Mucosa of descending colon (tissue), 3 donors: ENCODE results near the gene LCE3E. TPM values are rescaled to one million over a fixed set of nuclear protein-coding genes. Genes with fewer than 3 reads are reported as not detected.

Experiments used
- ATAC-seq: fragments of 200-7000 bp; cut with Tn5 transposase; one replicate; pipeline ENCODE4 v1.9.1; 2020; ENCODE audit warnings: mild to moderate bottlenecking, moderate library complexity
- DNase-seq, 3 donors: peaks; one replicate each; pipeline ENCODE4 v3.0.0-alpha.2; 2020
- H3K36me3 ChIP-seq: fragments of 200-600 bp; one replicate; pipeline ENCODE4 v1.8.0; 2021; ENCODE audit warnings: low read depth, mild to moderate bottlenecking
- H3K4me1 ChIP-seq: fragments of 200-600 bp; one replicate; pipeline ENCODE4 v1.8.0; 2021; ENCODE audit warnings: low read depth, mild to moderate bottlenecking
- H3K4me3 ChIP-seq: fragments of 200-600 bp; one replicate; pipeline ENCODE4 v1.8.0; 2021; ENCODE audit warnings: mild to moderate bottlenecking
- H3K9me3 ChIP-seq: fragments of 200-600 bp; one replicate; pipeline ENCODE4 v1.8.0; 2021; ENCODE audit warnings: mild to moderate bottlenecking
- CTCF ChIP-seq: fragments of 200-600 bp; IDR thresholded peaks from one replicate; pipeline ENCODE4 v1.8.0; 2022; ENCODE audit warnings: antibody characterized with exemption, mild to moderate bottlenecking
- intact Hi-C, 2 donors: fragments of 100-400 bp; cut with DNase I in 1 of 2; cut with micrococcal nuclease in 1 of 2; formaldehyde crosslinking; loops; one replicate each; pipeline versions ENCODE4 v1.11.0 to v1.11.1; 2022; cut with DNase I, micrococcal nuclease
- total RNA-seq, 3 donors: library from RNA; stranded (reverse); fragmentation: NEBNext Ultra II Directional in 2 of 3; extraction: Animal tissue kit (Norgen Biotek cat#: 25700) in 2 of 3; gene quantifications; one replicate each; pipeline versions ENCODE4 v1.2.1 to v1.2.4, GENCODE V29; 2021 to 2023
- donor health status: DM: no; HTN: no; CAD: no; lungs with moderate emphysema.
- donor health status: DM: no; HTN: no; CAD: no.
- donor health status: DM: no; HTN: yes; CAD: no.

LCE3E gene
- total RNA-seq, 3 donors from 2014 or later, result not detected

GRCh38 chr1:152543820-152544219, 22.8 kb downstream of the LCE3E start:
- Histone ChIP-seq H3K4me1 (no peaks in the 10 kb centered on the region), H3K4me3 (no peak overlapping the region), H3K36me3 (no peaks in the 10 kb centered on the region), H3K9me3 (no peaks in the 10 kb centered on the region)
- TF ChIP-seq CTCF, result no peak
- intact Hi-C loops, result no loop called here
- no peak for DNase-seq
- ATAC-seq, result no peak

- ATAC-seq (no peak), DNase-seq (no peak)
- no peaks in the 10 kb centered on the region for H3K4me1 ChIP-seq
- TF ChIP-seq CTCF, result no peak
- no peaks in the 10 kb centered on the region for H3K36me3 ChIP-seq
- intact Hi-C loops, result no loop called here
- no peaks in the 10 kb centered on the region for H3K9me3 ChIP-seq
- H3K4me3 ChIP-seq, result no peak overlapping the region
These were observed 26.7 kb downstream of the LCE3E start for GRCh38 chr1:152539901-152540300.

GRCh38 chr1:152537496-152537895, 29.1 kb downstream of the LCE3E start:
- intact Hi-C loops, result no loop called here
- Histone ChIP-seq H3K36me3 (no peaks in the 10 kb centered on the region), H3K4me3 (no peak overlapping the region), H3K9me3 (no peaks in the 10 kb centered on the region), H3K4me1 (no peaks in the 10 kb centered on the region)
- DNase-seq (no peak), ATAC-seq (no peak)
- no peak for TF ChIP-seq CTCF

- no peak for TF ChIP-seq CTCF
- H3K9me3 ChIP-seq, result no peaks in the 10 kb centered on the region
- H3K4me1 ChIP-seq, result no peaks in the 10 kb centered on the region
- H3K4me3 ChIP-seq, result no peak overlapping the region
- ATAC-seq (no peak), DNase-seq (no peak)
- intact Hi-C loops, result no loop called here
- no peaks in the 10 kb centered on the region for H3K36me3 ChIP-seq
These were observed 30.8 kb downstream of the LCE3E start for GRCh38 chr1:152535774-152536173.

GRCh38 chr1:152533327-152533938, 33.1 kb downstream of the LCE3E start:
- ATAC-seq, result peak; percentile 54
- Histone ChIP-seq H3K9me3 (no peaks in the 10 kb centered on the region), H3K4me1 (no peaks in the 10 kb centered on the region), H3K4me3 (no peak overlapping the region), H3K36me3 (no peaks in the 10 kb centered on the region)
- intact Hi-C loops, result no loop called here
- peak in 2 of 3 donors; percentile 50 to 62 for DNase-seq
- no peak for TF ChIP-seq CTCF

GRCh38 chr1:152525080-152525641, 41.4 kb downstream of the LCE3E start:
- peak; percentile 91 for ATAC-seq
- no peak overlapping the region for H3K4me3 ChIP-seq

More at GRCh38 chr1:152525080-152525641, 41.4 kb downstream of the LCE3E start:
- intact Hi-C loops, result no loop called here
- no peaks in the 10 kb centered on the region for H3K36me3 ChIP-seq
- H3K9me3 ChIP-seq, result peaks cover 4% of the 10 kb centered on the region
- no peak for DNase-seq
- H3K4me1 ChIP-seq, result peaks cover 5% of the 10 kb centered on the region
- TF ChIP-seq CTCF, result no peak
